HEK293 (cell line): ENCODE results near the gene ACIN1.
A peak's percentile ranks its signal among the peaks of the same experiment; 100 is the strongest.
"Not testable (repeated sequence)": the region's sequence is repeated elsewhere in the genome, so short reads cannot be mapped to it uniquely, and the experiment has no call there.

Experiments
- CTCF ChIA-PET: fragments of 350-600 bp; formaldehyde crosslinking; extraction: SDS; loops from one replicate; lab custom pipeline; 2021; ENCODE audit warnings: antibody characterized with exemption; lab: Yijun Ruan, JAX
- POLR2A ChIA-PET: fragments of 300-600 bp; formaldehyde crosslinking; extraction: SDS; loops from one replicate; lab custom pipeline; 2020; ENCODE audit warnings: antibody characterized with exemption, inconsistent platforms; lab: Yijun Ruan, JAX
- H3K27ac ChIP-seq: fragments of 200-500 bp; sonication (Bioruptor generic); 2 replicates; pipeline ENCODE4 v1.5.1; 2014; ENCODE audit warnings: low read depth, low read length, control low read depth, inconsistent platforms; ENCODE audit errors: extremely low read depth
- H3K36me3 ChIP-seq, 2 experiments: fragments of 200-500 bp in 1 of 2; sonication (Bioruptor generic) in 1 of 2; 1 replicate in 1 of 2; 2 replicates in 1 of 2; pipeline ENCODE4 v1.5.1; 2014 to 2017; ENCODE audit warnings: inconsistent platforms in 2 of 2, low read length in 2 of 2; ENCODE audit not compliant: control insufficient read depth in 2 of 2, insufficient read depth in 1 of 2
- H3K4me1 ChIP-seq: fragments of 200-500 bp; sonication (Bioruptor generic); 2 replicates; pipeline ENCODE4 v1.5.1; 2014; ENCODE audit warnings: mild to moderate bottlenecking, low read length, inconsistent platforms; ENCODE audit not compliant: control insufficient read depth, insufficient read depth
- H3K4me3 ChIP-seq: 2 replicates; pipeline ENCODE4 v1.5.1; 2011; ENCODE audit warnings: low read depth, mild to moderate bottlenecking, control low read depth, low read length, moderate library complexity
- H3K9me3 ChIP-seq: fragments of 200-500 bp; sonication (Bioruptor generic); 2 replicates; pipeline ENCODE4 v1.5.1; 2014; ENCODE audit warnings: low read depth, low read length, inconsistent platforms; ENCODE audit not compliant: control insufficient read depth, insufficient read depth
- IKZF3 ChIP-seq: fragments of 450-650 bp; IDR thresholded peaks from 2 replicates; pipeline ENCODE4 v1.5.0; 2018; ENCODE audit warnings: missing biosample characterization, mild to moderate bottlenecking, missing genetic modification characterization, moderate library complexity
- KLF1 ChIP-seq: fragments of 450-650 bp; formaldehyde crosslinking; IDR thresholded peaks from 2 replicates; pipeline ENCODE4 v1.5.1; 2016; ENCODE audit warnings: missing biosample characterization, missing genetic modification characterization
- KLF16 ChIP-seq: fragments of 450-650 bp; formaldehyde crosslinking; IDR thresholded peaks from 2 replicates; pipeline ENCODE4 v1.5.1; 2017; ENCODE audit warnings: missing biosample characterization, missing genetic modification characterization
- SCRT1 ChIP-seq: fragments of 450-650 bp; formaldehyde crosslinking; IDR thresholded peaks from 2 replicates; pipeline ENCODE4 v1.5.1; 2016; ENCODE audit warnings: missing biosample characterization, missing genetic modification characterization, borderline replicate concordance
- SETDB1 ChIP-seq: IDR thresholded peaks from one replicate; pipeline ENCODE4 v1.6.1; 2017; ENCODE audit warnings: mild to moderate bottlenecking, low read length, moderate library complexity, mixed read lengths; ENCODE audit not compliant: insufficient read length
- SP3 ChIP-seq: fragments of 450-650 bp; formaldehyde crosslinking; IDR thresholded peaks from 2 replicates; pipeline ENCODE4 v1.5.1; 2016; ENCODE audit warnings: missing biosample characterization, missing genetic modification characterization
- ZNF140 ChIP-seq: fragments of 450-650 bp; formaldehyde crosslinking; IDR thresholded peaks from 2 replicates; pipeline ENCODE4 v1.5.1; 2016; ENCODE audit warnings: missing biosample characterization, missing genetic modification characterization
- ZNF211 ChIP-seq: fragments of 450-650 bp; formaldehyde crosslinking; IDR thresholded peaks from 2 replicates; pipeline ENCODE4 v1.5.1; 2016; ENCODE audit warnings: low read depth, missing biosample characterization, missing genetic modification characterization
- ZNF48 ChIP-seq: fragments of 450-650 bp; formaldehyde crosslinking; IDR thresholded peaks from 2 replicates; pipeline ENCODE4 v1.5.1; 2016; ENCODE audit warnings: missing biosample characterization, missing genetic modification characterization
- ZNF529 ChIP-seq: fragments of 450-650 bp; formaldehyde crosslinking; IDR thresholded peaks from 2 replicates; pipeline ENCODE4 v1.5.1; 2017; ENCODE audit warnings: missing genetic modification characterization, missing biosample characterization; ENCODE audit not compliant: insufficient replicate concordance
- ZNF600 ChIP-seq: fragments of 450-650 bp; formaldehyde crosslinking; IDR thresholded peaks from 2 replicates; pipeline ENCODE4 v1.5.1; 2016; ENCODE audit warnings: missing biosample characterization, missing genetic modification characterization
- ZNF785 ChIP-seq: fragments of 450-650 bp; formaldehyde crosslinking; IDR thresholded peaks from 2 replicates; pipeline ENCODE4 v1.5.1; 2016; ENCODE audit warnings: missing biosample characterization, missing genetic modification characterization
- TF ChIP-seq, protein P1 (sequence below): fragments of 450-650 bp; formaldehyde crosslinking; optimal IDR thresholded peaks from 2 replicates; pipeline ENCODE3; 2016; ENCODE audit warnings: missing biosample characterization, mild to moderate bottlenecking, missing genetic modification characterization
- TF ChIP-seq, protein P2 (sequence below): fragments of 450-650 bp; formaldehyde crosslinking; conservative IDR thresholded peaks from 2 replicates; pipeline ENCODE4 v1.5.1; 2016; ENCODE audit warnings: low read depth, missing biosample characterization, missing genetic modification characterization
- TF ChIP-seq, protein P3 (sequence below): sonication (generic); formaldehyde crosslinking; IDR thresholded peaks from 2 replicates; pipeline ENCODE4 v1.8.1; 2022; ENCODE audit warnings: mild to moderate bottlenecking, moderate library complexity, missing genetic modification reagents
- TF ChIP-seq, protein P4 (sequence below): fragments of 450-650 bp; formaldehyde crosslinking; IDR thresholded peaks from 2 replicates; pipeline ENCODE4 v1.5.1; 2016; ENCODE audit warnings: missing biosample characterization, missing genetic modification characterization

Gene ACIN1

DNA sequence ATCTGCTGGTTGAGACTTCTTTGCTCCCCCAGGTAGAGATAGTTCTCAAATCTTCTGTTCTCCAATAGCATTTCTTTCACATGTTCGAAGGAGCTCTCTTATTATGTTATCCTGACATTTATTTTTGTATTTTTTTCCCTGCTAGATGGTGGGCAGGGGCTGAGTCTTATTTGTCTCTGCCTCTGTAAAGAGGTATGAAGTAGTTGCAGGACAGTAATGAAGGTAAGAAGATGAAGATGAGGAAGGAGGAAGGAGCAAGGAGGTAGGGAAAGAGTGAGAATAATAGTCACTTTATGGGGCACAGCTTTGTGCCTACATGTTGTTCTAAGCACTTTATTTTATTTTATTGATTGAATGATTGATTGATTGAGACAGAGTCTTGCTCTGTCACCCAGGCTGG, 14.8 kb upstream of the ACIN1 start (continued):
- no peak for TF ChIP-seq ZNF785
- TF ChIP-seq, protein P1, sequence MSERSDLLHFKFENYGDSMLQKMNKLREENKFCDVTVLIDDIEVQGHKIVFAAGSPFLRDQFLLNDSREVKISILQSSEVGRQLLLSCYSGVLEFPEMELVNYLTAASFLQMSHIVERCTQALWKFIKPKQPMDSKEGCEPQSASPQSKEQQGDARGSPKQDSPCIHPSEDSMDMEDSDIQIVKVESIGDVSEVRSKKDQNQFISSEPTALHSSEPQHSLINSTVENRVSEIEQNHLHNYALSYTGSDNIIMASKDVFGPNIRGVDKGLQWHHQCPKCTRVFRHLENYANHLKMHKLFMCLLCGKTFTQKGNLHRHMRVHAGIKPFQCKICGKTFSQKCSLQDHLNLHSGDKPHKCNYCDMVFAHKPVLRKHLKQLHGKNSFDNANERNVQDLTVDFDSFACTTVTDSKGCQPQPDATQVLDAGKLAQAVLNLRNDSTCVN (tag by site-specific recombination) = no peak
- no peak for TF ChIP-seq KLF16 (tag by site-specific recombination)
- TF ChIP-seq ZNF140 = no peak
- TF ChIP-seq, protein P2, sequence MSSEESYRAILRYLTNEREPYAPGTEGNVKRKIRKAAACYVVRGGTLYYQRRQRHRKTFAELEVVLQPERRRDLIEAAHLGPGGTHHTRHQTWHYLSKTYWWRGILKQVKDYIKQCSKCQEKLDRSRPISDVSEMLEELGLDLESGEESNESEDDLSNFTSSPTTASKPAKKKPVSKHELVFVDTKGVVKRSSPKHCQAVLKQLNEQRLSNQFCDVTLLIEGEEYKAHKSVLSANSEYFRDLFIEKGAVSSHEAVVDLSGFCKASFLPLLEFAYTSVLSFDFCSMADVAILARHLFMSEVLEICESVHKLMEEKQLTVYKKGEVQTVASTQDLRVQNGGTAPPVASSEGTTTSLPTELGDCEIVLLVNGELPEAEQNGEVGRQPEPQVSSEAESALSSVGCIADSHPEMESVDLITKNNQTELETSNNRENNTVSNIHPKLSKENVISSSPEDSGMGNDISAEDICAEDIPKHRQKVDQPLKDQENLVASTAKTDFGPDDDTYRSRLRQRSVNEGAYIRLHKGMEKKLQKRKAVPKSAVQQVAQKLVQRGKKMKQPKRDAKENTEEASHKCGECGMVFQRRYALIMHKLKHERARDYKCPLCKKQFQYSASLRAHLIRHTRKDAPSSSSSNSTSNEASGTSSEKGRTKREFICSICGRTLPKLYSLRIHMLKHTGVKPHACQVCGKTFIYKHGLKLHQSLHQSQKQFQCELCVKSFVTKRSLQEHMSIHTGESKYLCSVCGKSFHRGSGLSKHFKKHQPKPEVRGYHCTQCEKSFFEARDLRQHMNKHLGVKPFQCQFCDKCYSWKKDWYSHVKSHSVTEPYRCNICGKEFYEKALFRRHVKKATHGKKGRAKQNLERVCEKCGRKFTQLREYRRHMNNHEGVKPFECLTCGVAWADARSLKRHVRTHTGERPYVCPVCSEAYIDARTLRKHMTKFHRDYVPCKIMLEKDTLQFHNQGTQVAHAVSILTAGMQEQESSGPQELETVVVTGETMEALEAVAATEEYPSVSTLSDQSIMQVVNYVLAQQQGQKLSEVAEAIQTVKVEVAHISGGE = no peak

DNA sequence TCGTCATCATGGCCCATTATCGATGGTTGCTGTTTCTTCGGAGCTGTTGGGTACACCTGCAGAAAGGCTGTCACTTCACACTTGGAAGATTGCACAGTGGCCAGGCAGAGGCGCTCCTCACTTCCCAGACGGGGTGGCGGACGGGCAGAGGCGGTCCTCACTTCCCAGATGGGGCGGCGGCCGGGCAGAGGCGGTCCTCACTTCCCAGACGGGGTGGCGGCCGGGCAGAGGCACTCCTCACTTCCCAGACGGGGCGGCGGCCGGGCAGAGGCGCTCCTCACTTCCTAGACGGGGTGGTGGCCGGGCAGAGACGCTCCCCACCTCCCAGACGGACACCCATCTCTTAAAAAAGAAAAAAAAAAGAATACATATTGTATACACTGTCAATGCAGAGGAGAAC, 13.2 kb upstream of the ACIN1 start:
- ChIA-PET POLR2A (interaction anchor here (1.2 kb wide), 1 partner anchor 13 kb away, joined by 4 read pairs; the partner anchor contains the start of genes ACIN1 and C14orf119), CTCF (interaction anchor here (1.1 to 5.7 kb wide), 6 partner anchors 13 to 83 kb away, joined by 3 to 35 read pairs (median 8); no protein-coding TSS in a partner anchor)
- H3K4me3 ChIP-seq, H3K36me3 ChIP-seq, H3K27ac ChIP-seq, H3K9me3 ChIP-seq, H3K4me1 ChIP-seq: not testable (repeated sequence)
- TF ChIP-seq SETDB1 = peak; percentile 44
- peak; percentile 78 for TF ChIP-seq KLF1

DNA sequence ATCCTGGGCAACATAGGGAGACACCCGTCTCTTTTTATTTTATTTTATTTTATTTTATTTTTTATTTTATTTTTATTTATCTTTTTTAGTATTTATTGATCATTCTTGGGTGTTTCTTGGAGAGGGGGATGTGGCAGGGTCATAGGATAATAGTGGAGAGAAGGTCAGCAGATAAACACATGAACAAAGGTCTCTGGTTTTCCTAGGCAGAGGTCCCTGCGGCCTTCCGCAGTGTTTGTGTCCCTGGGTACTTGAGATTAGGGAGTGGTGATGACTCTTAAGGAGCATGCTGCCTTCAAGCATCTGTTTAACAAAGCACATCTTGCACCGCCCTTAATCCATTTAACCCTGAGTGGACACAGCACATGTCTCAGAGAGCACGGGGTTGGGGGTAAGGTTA, 12.7 kb upstream of the ACIN1 start:
- H3K9me3 ChIP-seq, POLR2A ChIA-PET, H3K36me3 ChIP-seq, H3K4me3 ChIP-seq, H3K27ac ChIP-seq, H3K4me1 ChIP-seq: not testable (repeated sequence)
- CTCF ChIA-PET = interaction anchor here (5.7 kb wide), 1 partner anchor 14 kb away, joined by 35 read pairs; no protein-coding TSS in a partner anchor

DNA sequence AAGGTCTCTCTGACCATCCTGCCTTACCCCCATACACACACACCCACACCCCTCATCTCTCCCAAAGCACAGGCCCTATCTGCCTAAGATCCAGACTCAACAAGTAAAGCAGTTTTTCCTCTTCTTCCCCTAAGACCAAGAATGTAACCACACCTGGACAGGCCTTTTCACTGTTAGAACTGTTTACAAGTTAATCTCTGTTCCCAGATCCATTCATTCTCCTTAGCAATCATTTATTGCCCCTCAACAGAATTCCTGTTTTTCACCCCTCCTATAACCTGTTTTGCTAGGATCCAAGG, 11.8 kb upstream of the ACIN1 start:
- no peak overlapping the region for H3K4me3 ChIP-seq
- no peaks in the 10 kb centered on the region for H3K36me3 ChIP-seq
- ChIA-PET POLR2A (interaction anchor here (0.5 to 0.6 kb wide), 2 partner anchors 11 to 367 kb away, joined by 3 to 4 read pairs; partner anchors contain the start of genes ACIN1 and C14orf119), CTCF (interaction anchor here (0.7 to 0.9 kb wide), 3 partner anchors 17 to 38 kb away, joined by 3 read pairs; no protein-coding TSS in a partner anchor)
- H3K27ac ChIP-seq = no peak overlapping the region
- peaks cover 4% of the 10 kb centered on the region for H3K4me1 ChIP-seq
- H3K9me3 ChIP-seq = no peaks in the 10 kb centered on the region
- TF ChIP-seq, protein P3, sequence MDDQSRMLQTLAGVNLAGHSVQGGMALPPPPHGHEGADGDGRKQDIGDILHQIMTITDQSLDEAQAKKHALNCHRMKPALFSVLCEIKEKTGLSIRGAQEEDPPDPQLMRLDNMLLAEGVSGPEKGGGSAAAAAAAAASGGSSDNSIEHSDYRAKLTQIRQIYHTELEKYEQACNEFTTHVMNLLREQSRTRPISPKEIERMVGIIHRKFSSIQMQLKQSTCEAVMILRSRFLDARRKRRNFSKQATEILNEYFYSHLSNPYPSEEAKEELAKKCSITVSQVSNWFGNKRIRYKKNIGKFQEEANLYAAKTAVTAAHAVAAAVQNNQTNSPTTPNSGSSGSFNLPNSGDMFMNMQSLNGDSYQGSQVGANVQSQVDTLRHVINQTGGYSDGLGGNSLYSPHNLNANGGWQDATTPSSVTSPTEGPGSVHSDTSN = no peak
- TF ChIP-seq SCRT1 (tag by site-specific recombination) (0 out of 2 replicates have a peak, but pooled peaks have one; percentile 66), ZNF48 (no peak), SP3 (tag by site-specific recombination) (no peak), ZNF529 (tag by site-specific recombination) (no peak), ZNF211 (tag by site-specific recombination) (no peak), ZNF600 (tag by site-specific recombination) (peak; percentile 36; the same call in 1 of the 2 replicates), IKZF3 (tag by site-specific recombination) (peak; percentile 60)
- TF ChIP-seq, protein P2 = no peak
- TF ChIP-seq, protein P4, sequence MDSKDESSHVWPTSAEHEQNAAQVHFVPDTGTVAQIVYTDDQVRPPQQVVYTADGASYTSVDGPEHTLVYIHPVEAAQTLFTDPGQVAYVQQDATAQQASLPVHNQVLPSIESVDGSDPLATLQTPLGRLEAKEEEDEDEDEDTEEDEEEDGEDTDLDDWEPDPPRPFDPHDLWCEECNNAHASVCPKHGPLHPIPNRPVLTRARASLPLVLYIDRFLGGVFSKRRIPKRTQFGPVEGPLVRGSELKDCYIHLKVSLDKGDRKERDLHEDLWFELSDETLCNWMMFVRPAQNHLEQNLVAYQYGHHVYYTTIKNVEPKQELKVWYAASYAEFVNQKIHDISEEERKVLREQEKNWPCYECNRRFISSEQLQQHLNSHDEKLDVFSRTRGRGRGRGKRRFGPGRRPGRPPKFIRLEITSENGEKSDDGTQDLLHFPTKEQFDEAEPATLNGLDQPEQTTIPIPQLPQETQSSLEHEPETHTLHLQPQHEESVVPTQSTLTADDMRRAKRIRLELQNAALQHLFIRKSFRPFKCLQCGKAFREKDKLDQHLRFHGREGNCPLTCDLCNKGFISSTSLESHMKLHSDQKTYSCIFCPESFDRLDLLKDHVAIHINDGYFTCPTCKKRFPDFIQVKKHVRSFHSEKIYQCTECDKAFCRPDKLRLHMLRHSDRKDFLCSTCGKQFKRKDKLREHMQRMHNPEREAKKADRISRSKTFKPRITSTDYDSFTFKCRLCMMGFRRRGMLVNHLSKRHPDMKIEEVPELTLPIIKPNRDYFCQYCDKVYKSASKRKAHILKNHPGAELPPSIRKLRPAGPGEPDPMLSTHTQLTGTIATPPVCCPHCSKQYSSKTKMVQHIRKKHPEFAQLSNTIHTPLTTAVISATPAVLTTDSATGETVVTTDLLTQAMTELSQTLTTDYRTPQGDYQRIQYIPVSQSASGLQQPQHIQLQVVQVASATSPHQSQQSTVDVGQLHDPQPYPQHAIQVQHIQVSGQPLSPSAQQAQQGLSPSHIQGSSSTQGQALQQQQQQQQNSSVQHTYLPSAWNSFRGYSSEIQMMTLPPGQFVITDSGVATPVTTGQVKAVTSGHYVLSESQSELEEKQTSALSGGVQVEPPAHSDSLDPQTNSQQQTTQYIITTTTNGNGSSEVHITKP (tag by site-specific recombination) = 0 out of 2 replicates have a peak, but pooled peaks have one; percentile 23
